Loucy (cell line): ENCODE data around the gene MBLAC1.
A peak's percentile ranks its signal among the peaks of the same experiment; 100 is the strongest.

ENCODE experiments used
- H2AFZ ChIP-seq: fragments of 200-600 bp; sonication (generic); 2 replicates; pipeline ENCODE4 v1.6.0; 2016; ENCODE audit warnings: antibody characterized with exemption, mild to moderate bottlenecking, low read length, moderate library complexity
- H3F3A ChIP-seq: fragments of 200-600 bp; 2 replicates; pipeline ENCODE4 v1.6.0; 2016; ENCODE audit warnings: antibody characterized with exemption, low read depth, mild to moderate bottlenecking
- H3K27me3 ChIP-seq: fragments of 200-600 bp; sonication (generic); 2 replicates; pipeline ENCODE4 v1.6.1; 2014; ENCODE audit warnings: low read length, mild to moderate bottlenecking; ENCODE audit not compliant: insufficient read depth, poor library complexity, severe bottlenecking
- H3K36me3 ChIP-seq: fragments of 200-600 bp; sonication (generic); 2 replicates; pipeline ENCODE4 v1.6.1; 2016; ENCODE audit warnings: low read length; ENCODE audit not compliant: insufficient read depth
- H3K4me1 ChIP-seq: fragments of 200-600 bp; sonication (generic); 2 replicates; pipeline ENCODE4 v1.5.1; 2014; ENCODE audit warnings: low read length, mild to moderate bottlenecking; ENCODE audit not compliant: insufficient read depth, poor library complexity, severe bottlenecking
- H3K4me2 ChIP-seq: fragments of 200-600 bp; sonication (generic); 2 replicates; pipeline ENCODE4 v1.6.0; 2014; ENCODE audit warnings: antibody characterized with exemption, low read length, low read depth, mild to moderate bottlenecking; ENCODE audit not compliant: poor library complexity, severe bottlenecking
- H3K4me3 ChIP-seq: fragments of 200-600 bp; sonication (generic); 2 replicates; pipeline ENCODE4 v1.5.1; 2014; ENCODE audit warnings: low read length, mild to moderate bottlenecking, mixed read lengths; ENCODE audit not compliant: poor library complexity, severe bottlenecking
- H3K79me2 ChIP-seq: fragments of 200-600 bp; sonication (generic); 2 replicates; pipeline ENCODE4 v1.6.1; 2014; ENCODE audit warnings: low read length; ENCODE audit not compliant: insufficient read depth
- H3K9ac ChIP-seq: fragments of 200-600 bp; sonication (generic); 2 replicates; pipeline ENCODE4 v1.6.0; 2014; ENCODE audit warnings: mild to moderate bottlenecking, low read depth, low read length, moderate library complexity; ENCODE audit not compliant: poor library complexity, severe bottlenecking
- H3K9me2 ChIP-seq: fragments of 200-600 bp; sonication (generic); replicated peaks from 2 replicates; pipeline ENCODE4 v1.6.1; 2016; ENCODE audit warnings: low read depth, low read length, mixed read lengths
- H3K9me3 ChIP-seq: fragments of 200-600 bp; sonication (generic); 2 replicates; pipeline ENCODE4 v1.6.1; 2014; ENCODE audit warnings: mild to moderate bottlenecking, antibody characterized with exemption, low read length, low read depth; ENCODE audit not compliant: insufficient read depth
- H4K20me1 ChIP-seq: fragments of 200-600 bp; sonication (generic); 2 replicates; pipeline ENCODE4 v1.6.0; 2014; ENCODE audit warnings: antibody characterized with exemption, low read length, mild to moderate bottlenecking; ENCODE audit not compliant: insufficient read depth, poor library complexity, severe bottlenecking
- EZH2phosphoT487 ChIP-seq: fragments of 200-600 bp; IDR thresholded peaks from 2 replicates; pipeline ENCODE4 v1.6.1; 2018; ENCODE audit warnings: antibody characterized with exemption, mild to moderate bottlenecking, moderate library complexity, borderline replicate concordance
- TF ChIP-seq, protein P1 (sequence below): fragments of 200-600 bp; sonication (generic); conservative IDR thresholded peaks from 2 replicates; pipeline ENCODE4 v1.5.1; 2014; ENCODE audit warnings: mild to moderate bottlenecking, antibody characterized with exemption, low read length

MBLAC1 gene

DNA sequence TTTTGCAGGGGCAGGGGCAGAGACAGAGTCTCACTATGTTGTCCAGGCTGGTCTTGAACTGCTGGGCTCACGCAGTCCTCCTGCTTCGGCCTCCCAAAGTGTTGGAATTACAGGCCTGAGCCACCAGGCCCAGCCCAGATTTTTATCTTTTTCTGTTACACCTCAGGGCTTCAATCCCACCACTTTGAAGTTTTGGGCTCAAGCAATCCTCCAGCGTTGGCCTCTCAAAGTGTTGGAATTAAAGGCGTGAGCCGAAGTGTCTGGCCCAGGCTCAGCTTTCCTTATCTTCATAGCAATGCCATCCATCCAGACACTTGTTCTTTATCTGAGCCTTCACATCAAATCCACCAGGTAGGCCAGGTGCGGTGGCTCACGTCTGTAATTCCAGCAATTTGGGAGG lies 11.7 kb upstream of the MBLAC1 start:
- Histone ChIP-seq H3K79me2 (peaks cover 16% of the 10 kb centered on the region), H3K9ac (no peak overlapping the region), H3K9me3 (no peaks in the 10 kb centered on the region), H3K9me2 (no peaks in the 10 kb centered on the region), H3K4me3 (no peak overlapping the region), H4K20me1 (peaks cover 4% of the 10 kb centered on the region), H2AFZ (no peak overlapping the region), H3K27me3 (no peaks in the 10 kb centered on the region), H3K36me3 (peaks cover 4% of the 10 kb centered on the region; the same call in 1 of the 2 replicates), H3F3A (no peaks in the 10 kb centered on the region), H3K4me1 (peaks cover 6% of the 10 kb centered on the region), H3K4me2 (no peak overlapping the region)
- TF ChIP-seq, protein P1, sequence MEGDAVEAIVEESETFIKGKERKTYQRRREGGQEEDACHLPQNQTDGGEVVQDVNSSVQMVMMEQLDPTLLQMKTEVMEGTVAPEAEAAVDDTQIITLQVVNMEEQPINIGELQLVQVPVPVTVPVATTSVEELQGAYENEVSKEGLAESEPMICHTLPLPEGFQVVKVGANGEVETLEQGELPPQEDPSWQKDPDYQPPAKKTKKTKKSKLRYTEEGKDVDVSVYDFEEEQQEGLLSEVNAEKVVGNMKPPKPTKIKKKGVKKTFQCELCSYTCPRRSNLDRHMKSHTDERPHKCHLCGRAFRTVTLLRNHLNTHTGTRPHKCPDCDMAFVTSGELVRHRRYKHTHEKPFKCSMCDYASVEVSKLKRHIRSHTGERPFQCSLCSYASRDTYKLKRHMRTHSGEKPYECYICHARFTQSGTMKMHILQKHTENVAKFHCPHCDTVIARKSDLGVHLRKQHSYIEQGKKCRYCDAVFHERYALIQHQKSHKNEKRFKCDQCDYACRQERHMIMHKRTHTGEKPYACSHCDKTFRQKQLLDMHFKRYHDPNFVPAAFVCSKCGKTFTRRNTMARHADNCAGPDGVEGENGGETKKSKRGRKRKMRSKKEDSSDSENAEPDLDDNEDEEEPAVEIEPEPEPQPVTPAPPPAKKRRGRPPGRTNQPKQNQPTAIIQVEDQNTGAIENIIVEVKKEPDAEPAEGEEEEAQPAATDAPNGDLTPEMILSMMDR = no peak
- no peak for TF ChIP-seq EZH2phosphoT487

GRCh38 chr7:100118388-100119071 lies 8.2 kb upstream of the MBLAC1 start:
- H3K9ac ChIP-seq = peak overlapping the region; percentile 91
- H3K4me1 ChIP-seq = peaks cover 14% of the 10 kb centered on the region
- peaks cover 24% of the 10 kb centered on the region for H3K79me2 ChIP-seq
- peak overlapping the region; percentile 99 for H3K4me3 ChIP-seq
- no peaks in the 10 kb centered on the region for H3K9me3 ChIP-seq
- H4K20me1 ChIP-seq = peaks cover 4% of the 10 kb centered on the region
- peaks cover 4% of the 10 kb centered on the region; the same call in 1 of the 2 replicates for H3K36me3 ChIP-seq
- TF ChIP-seq, protein P1 = no peak
- TF ChIP-seq EZH2phosphoT487 = no peak
- no peaks in the 10 kb centered on the region for H3F3A ChIP-seq
- H3K9me2 ChIP-seq = no peaks in the 10 kb centered on the region
- peak overlapping the region; percentile 91 for H3K4me2 ChIP-seq
- H2AFZ ChIP-seq = peak overlapping the region; percentile 78
- H3K27me3 ChIP-seq = no peaks in the 10 kb centered on the region

- TF ChIP-seq, protein P1 = no peak
- no peak for TF ChIP-seq EZH2phosphoT487
- Histone ChIP-seq H3K4me3 (peak within 1 kb of the TSS; percentile 99), H4K20me1 (peaks cover 4% of the 10 kb centered on the region), H3F3A (no peaks in the 10 kb centered on the region), H3K27me3 (no peaks in the 10 kb centered on the region), H3K9ac (peak within 1 kb of the TSS; percentile 91), H3K9me3 (no peaks in the 10 kb centered on the region), H3K4me2 (peak within 1 kb of the TSS; percentile 91), H3K4me1 (peaks cover 14% of the 10 kb centered on the region), H3K79me2 (peaks cover 27% of the 10 kb centered on the region), H3K9me2 (no peaks in the 10 kb centered on the region), H2AFZ (peak within 1 kb of the TSS; percentile 78), H3K36me3 (no peaks in the 10 kb centered on the region)
Measured at GRCh38 chr7:100119072-100119969, 7.4 kb upstream of the MBLAC1 start, which contains the start of the genes CNPY4 and TAF6. CNPY4 (plus strand) TSS chr7:100119634; CDS start chr7:100119745, 111 bp downstream. TAF6 (minus strand) TSS chr7:100119358; CDS start chr7:100114209, 5,149 bp downstream.
